Caco-2 (cell line): ENCODE results near the gene THSD7A. TPM values are rescaled to one million over a fixed set of nuclear protein-coding genes. Genes with fewer than 3 reads are reported as not detected.

Source experiments
- BruUV-seq: library from RNA; stranded (reverse); fragments of 400-500 nt; replicated peaks from 2 replicates; lab custom pipeline; 2021; lab: Mats Ljungman, UMichigan
- CTCF ChIA-PET: fragments of 300-600 bp; sonication (Branson Sonifier 250); formaldehyde crosslinking; loops from one replicate; lab custom pipeline; 2022; ENCODE audit warnings: antibody characterized with exemption; lab: Charles Lee
- POLR2A ChIA-PET: fragments of 300-600 bp; sonication (Branson Sonifier 250); formaldehyde crosslinking; loops from one replicate; lab custom pipeline; 2022; ENCODE audit warnings: antibody characterized with exemption; lab: Charles Lee
- DNase-seq, 2 experiments: peaks; one replicate each; pipeline versions ENCODE4 v3.0.0 to v3.0.0-alpha.2; 2020 to 2022
- H3K27me3 ChIP-seq: replicated peaks from 2 replicates; pipeline ENCODE4 v1.6.0; 2011; ENCODE audit warnings: low read length; ENCODE audit not compliant: control insufficient read depth, insufficient read depth
- H3K36me3 ChIP-seq: 2 replicates; pipeline ENCODE4 v1.5.1; 2011; ENCODE audit warnings: low read length; ENCODE audit not compliant: control insufficient read depth, insufficient read depth
- H3K4me1 ChIP-seq: fragments of 250-450 bp; sonication (Bioruptor Pico); 2 replicates; pipeline ENCODE4 v1.5.1; 2020; ENCODE audit warnings: mild to moderate bottlenecking
- H3K4me3 ChIP-seq: 2 replicates; pipeline ENCODE4 v1.5.1; 2011; ENCODE audit warnings: low read depth, mild to moderate bottlenecking, control low read depth, low read length
- H3K9me3 ChIP-seq: fragments of 250-450 bp; sonication (Bioruptor Pico); 2 replicates; pipeline ENCODE4 v1.5.1; 2020; ENCODE audit warnings: mild to moderate bottlenecking, moderate library complexity
- H3K27ac Mint-ChIP-seq: one replicate; pipeline ENCODE4 v1.8.0; 2022; ENCODE audit warnings: mixed read lengths; ENCODE audit not compliant: unreplicated experiment
- H3K27me3 Mint-ChIP-seq: one replicate; pipeline ENCODE4 v1.8.0; 2022; ENCODE audit warnings: mixed read lengths; ENCODE audit not compliant: insufficient read depth, unreplicated experiment
- H3K36me3 Mint-ChIP-seq: one replicate; pipeline ENCODE4 v1.8.0; 2022; ENCODE audit warnings: mild to moderate bottlenecking, mixed read lengths; ENCODE audit not compliant: insufficient read depth, unreplicated experiment
- H3K4me1 Mint-ChIP-seq: one replicate; pipeline ENCODE4 v1.8.0; 2022; ENCODE audit warnings: low read depth, mixed read lengths; ENCODE audit not compliant: unreplicated experiment
- H3K4me3 Mint-ChIP-seq: one replicate; pipeline ENCODE4 v1.8.0; 2022; ENCODE audit warnings: mild to moderate bottlenecking, moderate library complexity, mixed read lengths; ENCODE audit not compliant: unreplicated experiment
- H3K9me3 Mint-ChIP-seq: one replicate; pipeline ENCODE4 v1.8.0; 2022; ENCODE audit warnings: mixed read lengths; ENCODE audit not compliant: unreplicated experiment
- intact Hi-C: fragments of 100-400 bp; cut with micrococcal nuclease; formaldehyde crosslinking; loops from one replicate; pipeline ENCODE4 v1.10.0; 2022; ENCODE audit not compliant: unreplicated experiment
- total RNA-seq: library from RNA; stranded (reverse); gene quantifications from 2 replicates; pipeline ENCODE4 v1.2.3, GENCODE V29; 2022
- TF ChIP-seq, protein P1 (sequence below), 2 experiments: fragments of 200-600 bp in 1 of 2; IDR thresholded peaks; 1 replicate in 1 of 2; 2 replicates in 1 of 2; pipeline versions ENCODE4 v1.5.1 to v1.8.0; 2011 to 2022; ENCODE audit warnings: antibody characterized with exemption in 1 of 2, control low read depth in 1 of 2, inconsistent platforms in 1 of 2, low read depth in 1 of 2, low read length in 1 of 2, mild to moderate bottlenecking in 1 of 2, moderate library complexity in 1 of 2; ENCODE audit not compliant: insufficient read depth in 1 of 2, severe bottlenecking in 1 of 2, unreplicated experiment in 1 of 2

The THSD7A gene
- total RNA-seq, 1 experiment from 2014 or later, result 0.05 TPM

DNA sequence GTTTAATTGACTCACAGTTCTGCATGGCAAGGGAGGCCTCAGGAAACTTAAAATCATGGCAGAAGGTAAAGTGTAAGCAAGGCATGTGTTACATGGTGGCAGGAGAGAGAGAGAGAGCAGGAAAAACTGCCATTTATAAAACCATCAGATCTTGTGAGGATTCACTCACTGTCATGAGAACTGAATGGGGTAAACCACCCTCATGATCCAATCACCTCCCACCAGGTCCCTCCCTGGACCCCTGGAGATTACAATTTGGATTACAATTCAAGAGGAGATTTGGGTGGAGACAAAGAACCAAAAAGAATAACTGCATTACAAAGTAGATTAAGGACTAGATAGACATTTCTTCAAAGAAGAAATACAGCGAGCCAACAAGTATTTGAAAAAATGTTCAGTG, 324.1 kb downstream of the THSD7A start:
- no peaks in the 10 kb centered on the region for H3K9me3 ChIP-seq
- H3K4me3 ChIP-seq, result no peak overlapping the region
- ChIA-PET CTCF (no interaction called here), POLR2A (no interaction called here)
- no peaks in the 10 kb centered on the region for H3K36me3 Mint-ChIP-seq
- no peaks in the 10 kb centered on the region for H3K4me1 Mint-ChIP-seq
- BruUV-seq, result no TSS peak
- H3K4me3 Mint-ChIP-seq, result no peak overlapping the region
- TF ChIP-seq, protein P1, sequence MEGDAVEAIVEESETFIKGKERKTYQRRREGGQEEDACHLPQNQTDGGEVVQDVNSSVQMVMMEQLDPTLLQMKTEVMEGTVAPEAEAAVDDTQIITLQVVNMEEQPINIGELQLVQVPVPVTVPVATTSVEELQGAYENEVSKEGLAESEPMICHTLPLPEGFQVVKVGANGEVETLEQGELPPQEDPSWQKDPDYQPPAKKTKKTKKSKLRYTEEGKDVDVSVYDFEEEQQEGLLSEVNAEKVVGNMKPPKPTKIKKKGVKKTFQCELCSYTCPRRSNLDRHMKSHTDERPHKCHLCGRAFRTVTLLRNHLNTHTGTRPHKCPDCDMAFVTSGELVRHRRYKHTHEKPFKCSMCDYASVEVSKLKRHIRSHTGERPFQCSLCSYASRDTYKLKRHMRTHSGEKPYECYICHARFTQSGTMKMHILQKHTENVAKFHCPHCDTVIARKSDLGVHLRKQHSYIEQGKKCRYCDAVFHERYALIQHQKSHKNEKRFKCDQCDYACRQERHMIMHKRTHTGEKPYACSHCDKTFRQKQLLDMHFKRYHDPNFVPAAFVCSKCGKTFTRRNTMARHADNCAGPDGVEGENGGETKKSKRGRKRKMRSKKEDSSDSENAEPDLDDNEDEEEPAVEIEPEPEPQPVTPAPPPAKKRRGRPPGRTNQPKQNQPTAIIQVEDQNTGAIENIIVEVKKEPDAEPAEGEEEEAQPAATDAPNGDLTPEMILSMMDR (IDR thresholded peaks at IDR 0.05; ENCODE audit: insufficient read depth in 1 of 2, low read depth in 1 of 2, low read length in 1 of 2, severe bottlenecking in 1 of 2, unreplicated experiment in 1 of 2), result no peak
- no peaks in the 10 kb centered on the region for H3K36me3 ChIP-seq
- H3K4me1 ChIP-seq, result no peaks in the 10 kb centered on the region
- no peak overlapping the region for H3K27ac Mint-ChIP-seq
- no peaks in the 10 kb centered on the region for H3K27me3 ChIP-seq
- no peaks in the 10 kb centered on the region for H3K27me3 Mint-ChIP-seq
- no peaks in the 10 kb centered on the region for H3K9me3 Mint-ChIP-seq
- DNase-seq, result no peak
- intact Hi-C loops, result no loop called here

DNA sequence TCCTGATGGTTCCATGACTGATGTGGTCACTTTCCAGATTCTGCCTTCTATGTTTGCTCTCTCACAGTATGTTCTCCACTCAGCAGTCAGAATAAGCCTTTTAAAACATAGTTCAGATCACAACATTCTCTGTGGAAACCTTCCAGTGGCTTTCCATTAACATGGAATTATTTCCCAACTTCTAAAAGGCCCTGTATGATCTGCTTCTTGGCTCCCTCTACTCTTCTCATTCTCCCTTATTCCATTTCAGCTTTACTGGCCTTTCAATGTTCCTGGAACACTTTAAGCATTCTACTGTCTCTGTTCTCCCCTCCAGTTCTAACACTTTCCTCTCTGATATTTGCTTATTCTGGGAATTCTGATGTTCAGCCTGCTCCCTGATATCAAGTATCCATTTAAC, 325.6 kb downstream of the THSD7A start:
- Histone ChIP-seq H3K4me3 (no peak overlapping the region), H3K27me3 (no peaks in the 10 kb centered on the region), H3K4me1 (no peaks in the 10 kb centered on the region), H3K36me3 (no peaks in the 10 kb centered on the region), H3K9me3 (no peaks in the 10 kb centered on the region)
- ChIA-PET CTCF (no interaction called here), POLR2A (no interaction called here)
- intact Hi-C loops, result no loop called here
- no peaks in the 10 kb centered on the region for H3K4me1 Mint-ChIP-seq
- H3K27ac Mint-ChIP-seq, result no peak overlapping the region
- DNase-seq, result no peak
- BruUV-seq, result no TSS peak
- H3K4me3 Mint-ChIP-seq, result no peak overlapping the region
- TF ChIP-seq, protein P1 (IDR thresholded peaks at IDR 0.05; ENCODE audit: insufficient read depth in 1 of 2, low read depth in 1 of 2, low read length in 1 of 2, severe bottlenecking in 1 of 2, unreplicated experiment in 1 of 2), result no peak
- no peaks in the 10 kb centered on the region for H3K36me3 Mint-ChIP-seq
- H3K9me3 Mint-ChIP-seq, result no peaks in the 10 kb centered on the region
- no peaks in the 10 kb centered on the region for H3K27me3 Mint-ChIP-seq

DNA sequence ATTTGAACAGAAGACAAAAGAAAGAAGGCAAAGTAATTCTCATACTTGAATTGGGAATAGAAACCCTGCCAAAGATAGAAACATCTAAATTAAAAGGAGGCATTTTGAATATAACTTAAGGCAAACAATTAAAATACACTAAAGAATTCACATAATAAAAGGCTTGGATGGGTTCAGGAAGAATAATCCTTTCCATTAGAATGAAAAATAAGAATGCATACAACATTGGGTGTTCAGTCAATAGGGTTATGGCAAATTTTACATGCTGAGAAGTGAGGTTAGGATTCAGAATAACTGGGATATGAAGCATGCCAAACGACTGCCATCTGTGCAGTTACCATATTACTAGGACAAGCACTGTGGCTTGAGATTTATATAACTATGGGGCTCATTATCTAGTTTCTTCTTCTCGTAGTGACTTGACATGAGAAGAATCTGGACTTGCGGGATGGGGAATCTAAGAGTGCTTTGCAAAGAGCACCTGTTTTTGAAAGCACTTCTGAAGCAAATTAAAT, 326.5 kb downstream of the THSD7A start:
- Mint-ChIP-seq H3K27me3 (no peaks in the 10 kb centered on the region), H3K4me1 (no peaks in the 10 kb centered on the region), H3K4me3 (no peak overlapping the region), H3K27ac (no peak overlapping the region), H3K9me3 (no peaks in the 10 kb centered on the region), H3K36me3 (no peaks in the 10 kb centered on the region)
- TF ChIP-seq, protein P1 (IDR thresholded peaks at IDR 0.05; ENCODE audit: insufficient read depth in 1 of 2, low read depth in 1 of 2, low read length in 1 of 2, severe bottlenecking in 1 of 2, unreplicated experiment in 1 of 2), result no peak
- H3K9me3 ChIP-seq, result no peaks in the 10 kb centered on the region
- DNase-seq, result no peak
- intact Hi-C loops, result no loop called here
- no peaks in the 10 kb centered on the region for H3K36me3 ChIP-seq
- H3K4me3 ChIP-seq, result no peak overlapping the region
- no peaks in the 10 kb centered on the region for H3K4me1 ChIP-seq
- CTCF ChIA-PET, result no interaction called here
- BruUV-seq, result no TSS peak
- no peaks in the 10 kb centered on the region for H3K27me3 ChIP-seq
- POLR2A ChIA-PET, result no interaction called here
